ENCODE results near the gene SLC35F4.

GRCh38 chr14:57692671-57693070, 173.2 kb downstream of the SLC35F4 start:
- TF ChIP-seq, protein P1, sequence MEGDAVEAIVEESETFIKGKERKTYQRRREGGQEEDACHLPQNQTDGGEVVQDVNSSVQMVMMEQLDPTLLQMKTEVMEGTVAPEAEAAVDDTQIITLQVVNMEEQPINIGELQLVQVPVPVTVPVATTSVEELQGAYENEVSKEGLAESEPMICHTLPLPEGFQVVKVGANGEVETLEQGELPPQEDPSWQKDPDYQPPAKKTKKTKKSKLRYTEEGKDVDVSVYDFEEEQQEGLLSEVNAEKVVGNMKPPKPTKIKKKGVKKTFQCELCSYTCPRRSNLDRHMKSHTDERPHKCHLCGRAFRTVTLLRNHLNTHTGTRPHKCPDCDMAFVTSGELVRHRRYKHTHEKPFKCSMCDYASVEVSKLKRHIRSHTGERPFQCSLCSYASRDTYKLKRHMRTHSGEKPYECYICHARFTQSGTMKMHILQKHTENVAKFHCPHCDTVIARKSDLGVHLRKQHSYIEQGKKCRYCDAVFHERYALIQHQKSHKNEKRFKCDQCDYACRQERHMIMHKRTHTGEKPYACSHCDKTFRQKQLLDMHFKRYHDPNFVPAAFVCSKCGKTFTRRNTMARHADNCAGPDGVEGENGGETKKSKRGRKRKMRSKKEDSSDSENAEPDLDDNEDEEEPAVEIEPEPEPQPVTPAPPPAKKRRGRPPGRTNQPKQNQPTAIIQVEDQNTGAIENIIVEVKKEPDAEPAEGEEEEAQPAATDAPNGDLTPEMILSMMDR (conservative IDR thresholded peaks at IDR 0.05 in 1 of 2, IDR thresholded peaks at IDR 0.05 in 1 of 2; ENCODE audit: extremely low read depth in 1 of 2, insufficient read depth in 1 of 2, low read depth in 1 of 2, low read length in 2 of 2) = peak; percentile 65 to 68
- no peak for TF ChIP-seq EZH2 (IDR thresholded peaks at IDR 0.05; ENCODE audit: borderline replicate concordance, low read length)

Measured in mammary epithelial cell (primary cell).